NB4 (cell line): ENCODE data around the gene KRT32.

Source experiments
- POLR2A ChIP-seq: IDR thresholded peaks from 2 replicates; pipeline ENCODE4 v1.6.1; 2011; ENCODE audit warnings: mild to moderate bottlenecking; ENCODE audit not compliant: insufficient read length; ENCODE audit errors: extremely low read depth
- TF ChIP-seq, protein P1 (sequence below): IDR thresholded peaks from one replicate; pipeline ENCODE4 v1.5.1; 2012; ENCODE audit warnings: low read depth, low read length
- TF ChIP-seq, protein P2 (sequence below): IDR thresholded peaks from 2 replicates; pipeline ENCODE4 v1.6.1; 2011; ENCODE audit warnings: low read depth, low read length

DNA sequence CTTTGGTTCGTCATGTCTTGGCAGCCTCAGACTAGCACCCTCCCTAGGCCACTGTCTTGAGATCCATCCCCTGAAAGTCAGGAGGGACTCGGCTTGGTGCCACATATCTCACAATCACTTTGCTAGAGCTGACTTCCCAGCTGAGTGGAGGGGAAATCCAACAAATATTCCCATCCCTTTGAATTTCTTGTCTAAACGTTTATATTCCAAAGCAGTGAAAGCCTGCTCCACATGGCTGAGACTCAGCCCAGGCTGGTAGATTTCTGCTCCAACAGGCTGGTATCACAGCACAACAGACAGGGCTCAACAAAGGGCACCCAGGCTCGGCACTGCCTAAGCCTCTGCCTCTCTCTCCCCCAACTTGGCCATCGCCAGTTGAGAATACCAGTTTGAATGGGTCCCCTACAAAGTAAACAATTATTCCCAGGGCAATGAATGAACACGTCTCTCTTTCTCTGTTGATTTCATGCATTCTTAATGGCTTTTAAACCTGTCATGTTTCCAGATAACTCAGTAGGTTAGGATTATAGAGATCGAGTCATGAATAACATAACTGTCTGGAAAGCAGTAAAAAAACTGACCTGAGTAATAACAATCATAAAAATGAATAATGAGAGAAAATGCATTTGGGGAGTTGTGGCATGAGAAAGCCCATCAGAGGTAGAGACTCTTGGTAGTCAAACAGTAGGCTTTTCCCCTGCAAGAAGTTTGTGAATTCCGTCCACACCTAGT lies 37.2 kb upstream of the KRT32 start:
- TF ChIP-seq, protein P1, sequence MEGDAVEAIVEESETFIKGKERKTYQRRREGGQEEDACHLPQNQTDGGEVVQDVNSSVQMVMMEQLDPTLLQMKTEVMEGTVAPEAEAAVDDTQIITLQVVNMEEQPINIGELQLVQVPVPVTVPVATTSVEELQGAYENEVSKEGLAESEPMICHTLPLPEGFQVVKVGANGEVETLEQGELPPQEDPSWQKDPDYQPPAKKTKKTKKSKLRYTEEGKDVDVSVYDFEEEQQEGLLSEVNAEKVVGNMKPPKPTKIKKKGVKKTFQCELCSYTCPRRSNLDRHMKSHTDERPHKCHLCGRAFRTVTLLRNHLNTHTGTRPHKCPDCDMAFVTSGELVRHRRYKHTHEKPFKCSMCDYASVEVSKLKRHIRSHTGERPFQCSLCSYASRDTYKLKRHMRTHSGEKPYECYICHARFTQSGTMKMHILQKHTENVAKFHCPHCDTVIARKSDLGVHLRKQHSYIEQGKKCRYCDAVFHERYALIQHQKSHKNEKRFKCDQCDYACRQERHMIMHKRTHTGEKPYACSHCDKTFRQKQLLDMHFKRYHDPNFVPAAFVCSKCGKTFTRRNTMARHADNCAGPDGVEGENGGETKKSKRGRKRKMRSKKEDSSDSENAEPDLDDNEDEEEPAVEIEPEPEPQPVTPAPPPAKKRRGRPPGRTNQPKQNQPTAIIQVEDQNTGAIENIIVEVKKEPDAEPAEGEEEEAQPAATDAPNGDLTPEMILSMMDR = no peak
- TF ChIP-seq, protein P2, sequence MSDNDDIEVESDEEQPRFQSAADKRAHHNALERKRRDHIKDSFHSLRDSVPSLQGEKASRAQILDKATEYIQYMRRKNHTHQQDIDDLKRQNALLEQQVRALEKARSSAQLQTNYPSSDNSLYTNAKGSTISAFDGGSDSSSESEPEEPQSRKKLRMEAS = no peak
- TF ChIP-seq POLR2A = no peak
